ENCODE results near the gene ENTPD2.

- TF ChIP-seq CTCF (IDR thresholded peaks at IDR 0.05; ENCODE audit: extremely low read depth in 1 of 2, insufficient read depth in 1 of 2, low read depth in 1 of 2, low read length in 2 of 2) (no peak), EZH2 (IDR thresholded peaks at IDR 0.05; ENCODE audit: borderline replicate concordance, low read depth, low read length, severe bottlenecking) (no peak), POLR2A (IDR thresholded peaks at IDR 0.05; ENCODE audit: low read depth, low read length) (no peak), MAX (IDR thresholded peaks at IDR 0.05; ENCODE audit: insufficient read depth, insufficient read length) (no peak)
Observed at GRCh38 chr9:137034039-137034708, 19.7 kb downstream of the ENTPD2 start.
